Upper lobe of left lung (tissue), 4 donors: ENCODE measurements around the gene CREBRF.

Source experiments
- CTCF ChIP-seq, 6 experiments: fragments of 450-650 bp in 4 of 6; fragments of 200-600 bp in 2 of 6; sonication (generic) in 2 of 6; IDR thresholded peaks; one replicate each; pipeline ENCODE4 v1.5.1; 2016 to 2019; ENCODE audit warnings: antibody characterized with exemption in 6 of 6
- POLR2AphosphoS5 ChIP-seq, 2 donors: sonication (generic); formaldehyde crosslinking; IDR thresholded peaks; one replicate each; pipeline ENCODE4 v1.5.1; 2017; ENCODE audit warnings: antibody characterized with exemption in 2 of 2

GRCh38 chr5:173039964-173040363 is 16.2 kb upstream of the CREBRF start:
- no peak for TF ChIP-seq POLR2AphosphoS5 (IDR thresholded peaks at IDR 0.05)
- no peak for TF ChIP-seq CTCF (IDR thresholded peaks at IDR 0.05)
